Smooth muscle cell (in vitro differentiated cells): ENCODE measurements around the gene DIS3L. TPM values are rescaled to one million over a fixed set of nuclear protein-coding genes. Genes with fewer than 3 reads are reported as not detected.

Source experiments
- DNase-seq: peaks from one replicate; lab custom pipeline; 2025; ENCODE audit not compliant: unreplicated experiment; lab: John Stamatoyannopoulos, UW
- H2AFZ ChIP-seq: fragments of 200-600 bp; sonication (generic); 2 replicates; pipeline ENCODE4 v1.6.0; 2016; ENCODE audit warnings: antibody characterized with exemption, low read depth, mild to moderate bottlenecking
- H3F3A ChIP-seq: fragments of 200-600 bp; sonication (generic); 2 replicates; pipeline ENCODE4 v1.6.0; 2017; ENCODE audit warnings: antibody characterized with exemption, low read depth
- H3K27ac ChIP-seq: fragments of 200-600 bp; sonication (generic); 2 replicates; pipeline ENCODE4 v1.5.1; 2016; ENCODE audit warnings: low read depth, mild to moderate bottlenecking
- H3K27me3 ChIP-seq: fragments of 200-600 bp; sonication (generic); 2 replicates; pipeline ENCODE4 v1.6.1; 2016; ENCODE audit warnings: low read depth, mild to moderate bottlenecking
- H3K36me3 ChIP-seq: fragments of 200-600 bp; sonication (generic); 2 replicates; pipeline ENCODE4 v1.5.1; 2016; ENCODE audit warnings: low read depth
- H3K4me1 ChIP-seq: fragments of 200-600 bp; sonication (generic); 2 replicates; pipeline ENCODE4 v1.5.1; 2016; ENCODE audit warnings: low read depth
- H3K4me2 ChIP-seq: fragments of 200-600 bp; sonication (generic); 2 replicates; pipeline ENCODE4 v1.6.0; 2016; ENCODE audit warnings: mild to moderate bottlenecking
- H3K4me3 ChIP-seq: fragments of 200-600 bp; sonication (generic); 2 replicates; pipeline ENCODE4 v1.5.1; 2016; ENCODE audit warnings: mild to moderate bottlenecking
- H3K79me2 ChIP-seq: fragments of 200-600 bp; sonication (generic); 2 replicates; pipeline ENCODE4 v1.6.0; 2016; ENCODE audit warnings: low read depth, mild to moderate bottlenecking
- H3K9ac ChIP-seq: fragments of 200-600 bp; sonication (generic); 2 replicates; pipeline ENCODE4 v1.6.0; 2016; ENCODE audit warnings: low read depth
- H3K9me3 ChIP-seq: fragments of 200-600 bp; sonication (generic); replicated peaks from 2 replicates; pipeline ENCODE4 v1.5.1; 2016; ENCODE audit warnings: low read depth
- H4K20me1 ChIP-seq: fragments of 200-600 bp; sonication (generic); 2 replicates; pipeline ENCODE4 v1.6.0; 2016; ENCODE audit warnings: low read depth
- CTCF ChIP-seq: fragments of 200-600 bp; sonication (generic); IDR thresholded peaks from 2 replicates; pipeline ENCODE4 v1.5.1; 2017; ENCODE audit warnings: borderline replicate concordance, mild to moderate bottlenecking, antibody characterized with exemption; ENCODE audit not compliant: insufficient read depth, poor library complexity, severe bottlenecking
- WGBS: methylation state at CpG from one replicate; pipeline ENCODE4 v1.1.7; 2016; ENCODE audit warnings: low lambda C conversion rate; 5-methylcytosine and 5-hydroxymethylcytosine counted together
- polyA plus RNA-seq: library from polyadenylated mRNA; unstranded; fragments of >200 nt; fragmentation: Nextera tagmentation; extraction: Ambion mirVana; gene quantifications from 2 replicates; pipeline ENCODE4 v1.2.1, GENCODE V29; 2016
- total RNA-seq: library from RNA; depleted of rRNA; stranded (reverse); fragments of >200 nt; gene quantifications from 2 replicates; pipeline ENCODE4 v1.2.3, GENCODE V29; 2014

Gene DIS3L
- total and polyA plus RNA-seq, 2 experiments from 2014 or later, result 10.5 to 15.2 TPM

GRCh38 chr15:66294157-66294931 lies 976 bp downstream of the DIS3L start:
- H3K36me3 ChIP-seq, result no peaks in the 10 kb centered on the region
- H3K4me1 ChIP-seq, result peaks cover 25% of the 10 kb centered on the region
- peaks cover 17% of the 10 kb centered on the region for H3K79me2 ChIP-seq
- H4K20me1 ChIP-seq, result no peaks in the 10 kb centered on the region
- H3K9ac ChIP-seq, result peak overlapping the region; percentile 62
- TF ChIP-seq CTCF, result no peak
- DNase-seq, result no peak
- H3K27ac ChIP-seq, result peak overlapping the region; percentile 52
- H3F3A ChIP-seq, result peaks cover 10% of the 10 kb centered on the region
- peak overlapping the region; percentile 94 for H2AFZ ChIP-seq
- peak overlapping the region; percentile 75 for H3K4me3 ChIP-seq
- no peaks in the 10 kb centered on the region for H3K9me3 ChIP-seq
- peak overlapping the region; percentile 96 for H3K4me2 ChIP-seq
- no peaks in the 10 kb centered on the region for H3K27me3 ChIP-seq
- WGBS, result 4% methylated on average over 16 of the region's 16 CpGs

- 39% methylated on average over 3 of the region's 3 CpGs for WGBS
- Histone ChIP-seq H3K9ac (no peak overlapping the region), H4K20me1 (no peaks in the 10 kb centered on the region), H2AFZ (no peak overlapping the region), H3K4me3 (peak overlapping the region; percentile 75), H3K36me3 (no peaks in the 10 kb centered on the region), H3K9me3 (no peaks in the 10 kb centered on the region), H3K27me3 (no peaks in the 10 kb centered on the region), H3K4me1 (peaks cover 25% of the 10 kb centered on the region), H3K79me2 (peaks cover 17% of the 10 kb centered on the region), H3K27ac (peak overlapping the region; percentile 52), H3F3A (peaks cover 10% of the 10 kb centered on the region), H3K4me2 (peak overlapping the region; percentile 96)
- DNase-seq, result no peak
- no peak for TF ChIP-seq CTCF
Observed at GRCh38 chr15:66294932-66295235, 1.5 kb downstream of the DIS3L start.

DNA sequence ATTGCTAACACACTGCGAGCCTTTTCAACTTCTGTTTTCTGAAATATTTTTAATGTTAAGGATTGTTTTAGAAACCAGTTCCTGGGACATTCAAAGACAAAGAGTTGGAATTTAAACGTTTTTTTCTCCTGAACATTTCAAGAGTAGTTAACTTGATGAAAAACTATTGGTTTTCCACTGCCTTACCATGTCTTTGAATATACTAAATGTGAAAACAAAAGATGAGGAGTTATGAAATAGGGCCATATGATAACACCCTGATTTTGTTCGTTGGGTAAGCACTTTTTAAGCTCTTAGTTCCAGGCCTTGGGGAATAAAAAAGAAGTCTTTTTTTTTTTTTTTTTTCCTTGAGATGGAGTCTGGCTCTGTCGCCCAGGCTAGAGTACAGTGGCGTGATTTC lies 2.8 kb downstream of the DIS3L start:
- H3K36me3 ChIP-seq, result no peaks in the 10 kb centered on the region
- H3K4me2 ChIP-seq, result no peak overlapping the region
- no peak for TF ChIP-seq CTCF
- H2AFZ ChIP-seq, result no peak overlapping the region
- H3K4me1 ChIP-seq, result peaks cover 25% of the 10 kb centered on the region
- WGBS, result 84% methylated on average over 5 of the region's 5 CpGs
- H3K4me3 ChIP-seq, result no peak overlapping the region
- no peak overlapping the region for H3K27ac ChIP-seq
- DNase-seq, result no peak
- H3K9me3 ChIP-seq, result no peaks in the 10 kb centered on the region
- no peaks in the 10 kb centered on the region for H3K27me3 ChIP-seq
- no peak overlapping the region for H3K9ac ChIP-seq
- peaks cover 10% of the 10 kb centered on the region for H3F3A ChIP-seq
- H4K20me1 ChIP-seq, result no peaks in the 10 kb centered on the region
- H3K79me2 ChIP-seq, result peaks cover 17% of the 10 kb centered on the region

DNA sequence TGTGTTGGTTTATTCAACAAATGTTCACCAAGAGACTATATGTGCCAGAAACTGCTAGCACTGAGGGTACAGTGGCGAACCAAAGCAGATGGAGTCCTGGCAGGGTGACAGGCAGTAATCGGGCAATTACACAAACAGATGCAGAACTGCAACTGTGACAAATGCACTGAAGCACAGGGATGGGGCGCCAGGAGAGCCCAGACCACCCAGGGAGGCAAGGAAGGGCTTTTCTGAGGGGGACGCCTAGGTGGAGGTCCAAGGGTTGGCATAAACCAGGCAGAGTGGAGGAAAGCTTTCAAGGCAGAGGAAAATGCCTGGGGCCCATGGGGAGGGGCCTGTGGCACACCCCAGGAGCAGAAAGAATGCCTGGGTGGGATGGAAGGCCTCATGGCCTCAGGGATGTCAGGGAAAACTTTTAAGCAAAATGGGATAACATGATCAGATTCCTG lies 5.5 kb downstream of the DIS3L start:
- TF ChIP-seq CTCF, result no peak
- H3K4me2 ChIP-seq, result no peak overlapping the region
- no peaks in the 10 kb centered on the region for H3K9me3 ChIP-seq
- DNase-seq, result no peak
- H3K79me2 ChIP-seq, result peaks cover 17% of the 10 kb centered on the region
- H3K27ac ChIP-seq, result no peak overlapping the region
- peaks cover 10% of the 10 kb centered on the region for H3F3A ChIP-seq
- H4K20me1 ChIP-seq, result no peaks in the 10 kb centered on the region
- no peaks in the 10 kb centered on the region for H3K36me3 ChIP-seq
- peaks cover 19% of the 10 kb centered on the region for H3K4me1 ChIP-seq
- no peak overlapping the region for H3K9ac ChIP-seq
- H3K27me3 ChIP-seq, result no peaks in the 10 kb centered on the region
- no peak overlapping the region for H2AFZ ChIP-seq
- 92% methylated on average over 4 of the region's 4 CpGs for WGBS
- H3K4me3 ChIP-seq, result no peak overlapping the region
